ENCODE results near the gene CT47B1.
"Not testable (repeated sequence)": the region's sequence is repeated elsewhere in the genome, so short reads cannot be mapped to it uniquely, and the experiment has no call there.

The CT47B1 gene

GRCh38 chrX:120875766-120876165 lies at the start of gene CT47B1:
Gene CT47B1 (minus strand): TSS chrX:120875866. CDS start chrX:120875670, 196 bp downstream.
- not testable (repeated sequence) for DNase-seq

GRCh38 chrX:120874678-120875557 lies 748 bp downstream of the CT47B1 start:
- no peak for DNase-seq

- no peak for DNase-seq
Measured at GRCh38 chrX:120857240-120857639, 18.4 kb downstream of the CT47B1 start.

GRCh38 chrX:120840827-120841226 lies 34.8 kb downstream of the CT47B1 start:
- DNase-seq, result peak; percentile 67

- DNase-seq, result peak; percentile 43
Measured at GRCh38 chrX:120839491-120839890, 36.2 kb downstream of the CT47B1 start.

GRCh38 chrX:120827213-120827612 lies 48.5 kb downstream of the CT47B1 start:
- not testable (repeated sequence) for DNase-seq

GRCh38 chrX:120825146-120825545 lies 50.5 kb downstream of the CT47B1 start:
- no peak for DNase-seq

GRCh38 chrX:120824021-120824420 lies 51.6 kb downstream of the CT47B1 start:
- DNase-seq, result peak; percentile 36

GRCh38 chrX:120823556-120823955 lies 52.1 kb downstream of the CT47B1 start:
- DNase-seq, result peak; percentile 42
